Esophagus (tissue), 2 donors: ENCODE results near the gene AFMID. TPM values are rescaled to one million over a fixed set of nuclear protein-coding genes. Genes with fewer than 3 reads are reported as not detected.

ENCODE experiments used
- H3K27ac ChIP-seq, 2 donors: one replicate each; pipeline ENCODE4 v1.5.1; 2013; ENCODE audit warnings: low read depth in 2 of 2, mild to moderate bottlenecking in 2 of 2, inconsistent platforms in 1 of 2, low read length in 1 of 2, moderate library complexity in 1 of 2
- H3K27me3 ChIP-seq, 2 donors: one replicate each; pipeline ENCODE4 v1.6.1; 2013; ENCODE audit warnings: low read length in 2 of 2, control low read depth in 1 of 2, mild to moderate bottlenecking in 1 of 2; ENCODE audit not compliant: insufficient read depth in 2 of 2, control insufficient read depth in 1 of 2
- H3K36me3 ChIP-seq, 2 donors: one replicate each; pipeline ENCODE4 v1.6.1; 2013; ENCODE audit warnings: low read length in 1 of 2; ENCODE audit not compliant: control insufficient read depth in 2 of 2, insufficient read depth in 2 of 2
- H3K4me1 ChIP-seq, 2 donors: one replicate each; pipeline ENCODE4 v1.6.1; 2013; ENCODE audit warnings: low read length in 1 of 2; ENCODE audit not compliant: control insufficient read depth in 2 of 2, insufficient read depth in 2 of 2
- H3K4me3 ChIP-seq, 2 donors: one replicate each; pipeline ENCODE4 v1.5.1; 2013; ENCODE audit warnings: low read length in 2 of 2, mild to moderate bottlenecking in 2 of 2, low read depth in 1 of 2, moderate library complexity in 1 of 2
- H3K9me3 ChIP-seq, 2 donors: one replicate each; pipeline ENCODE4 v1.6.1; 2013; ENCODE audit warnings: mild to moderate bottlenecking in 2 of 2, low read depth in 1 of 2, low read length in 1 of 2, moderate library complexity in 1 of 2; ENCODE audit not compliant: control insufficient read depth in 2 of 2, insufficient read depth in 1 of 2
- WGBS, 2 donors: extraction: QIAGEN DNeasy Blood & Tissue Kit; methylation state at CpG; one replicate each; pipeline ENCODE4 v1.1.7; 2013; 5-methylcytosine and 5-hydroxymethylcytosine counted together
- polyA plus RNA-seq, 2 donors: library from polyadenylated mRNA; stranded (reverse); fragments of 200-250 nt; gene quantifications; one replicate each; pipeline ENCODE4 v1.2.3, GENCODE V29; 2013
- donor health status: healthy with polysubstance abuse.
- donor health status: Bipolar disorder and iron deficiency.

AFMID gene
- polyA plus RNA-seq, 2 donors = 18.4 to 20.7 TPM

- H3K27me3 ChIP-seq = peaks cover 0 to 7% of the 10 kb centered on the region in 2 donors
- no peaks in the 10 kb centered on the region for H3K36me3 ChIP-seq
- no peak overlapping the region for H3K4me3 ChIP-seq
- no peak overlapping the region for H3K27ac ChIP-seq
- H3K9me3 ChIP-seq = no peaks in the 10 kb centered on the region
- peaks cover 0 to 3% of the 10 kb centered on the region in 2 donors for H3K4me1 ChIP-seq
- 46 to 55% methylated on average over 20 of the region's 20 CpGs for WGBS, 2 donors
Observed at GRCh38 chr17:78226759-78227454, 39.7 kb downstream of the AFMID start.

- Histone ChIP-seq H3K36me3 (no peaks in the 10 kb centered on the region), H3K27me3 (peaks cover 0 to 13% of the 10 kb centered on the region in 2 donors), H3K27ac (no peak overlapping the region), H3K4me3 (no peak overlapping the region), H3K9me3 (no peaks in the 10 kb centered on the region), H3K4me1 (peaks cover 0 to 6% of the 10 kb centered on the region in 2 donors)
- 75 to 80% methylated on average over 10 of the region's 10 CpGs for WGBS, 2 donors
Observed at GRCh38 chr17:78227455-78227916, 40.3 kb downstream of the AFMID start.

- 85 to 92% methylated on average over 4 of the region's 4 CpGs for WGBS, 2 donors
- Histone ChIP-seq H3K9me3 (no peaks in the 10 kb centered on the region), H3K36me3 (no peaks in the 10 kb centered on the region), H3K4me3 (no peak overlapping the region), H3K27ac (no peak overlapping the region), H3K4me1 (peaks cover 0 to 6% of the 10 kb centered on the region in 2 donors), H3K27me3 (peaks cover 0 to 14% of the 10 kb centered on the region in 2 donors)
Observed at GRCh38 chr17:78228176-78228575, 41.0 kb downstream of the AFMID start.

DNA sequence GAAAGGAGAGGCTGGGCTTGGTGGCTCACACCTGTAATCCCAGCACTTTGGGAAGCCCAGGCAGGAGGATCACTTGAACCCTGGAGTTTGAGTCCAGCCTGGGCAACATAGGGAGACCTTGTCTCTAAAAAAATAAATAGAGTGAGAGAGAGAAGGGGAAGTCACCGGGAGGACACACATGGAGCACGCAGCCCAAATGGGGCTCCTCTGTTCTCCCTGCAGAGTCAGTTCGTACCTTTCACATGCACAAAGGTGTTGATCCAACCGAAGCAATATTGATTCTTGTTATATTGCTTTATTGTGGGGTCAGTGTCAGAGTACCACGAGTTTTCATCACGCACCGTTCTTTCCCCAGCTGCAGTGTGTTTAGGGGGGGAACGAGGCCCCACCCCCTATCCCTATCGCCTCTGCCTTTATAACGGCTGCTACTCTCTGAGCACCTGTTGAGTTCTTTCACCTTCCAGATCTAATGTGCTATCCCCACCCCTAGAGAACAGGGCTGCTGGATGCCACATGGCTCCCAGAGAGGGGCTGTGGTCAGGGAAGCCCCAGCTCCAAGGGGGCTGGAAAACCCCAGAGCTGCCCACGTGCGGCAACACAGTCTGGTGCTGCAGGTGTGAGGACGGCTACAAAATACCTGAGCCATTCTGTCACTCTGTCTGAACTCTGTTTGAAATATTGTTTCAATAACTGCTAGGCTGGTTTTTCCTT, 43.2 kb downstream of the AFMID start:
- Histone ChIP-seq H3K9me3 (no peaks in the 10 kb centered on the region), H3K27me3 (peaks cover 0 to 14% of the 10 kb centered on the region in 2 donors), H3K4me3 (no peak overlapping the region), H3K4me1 (peaks cover 0 to 6% of the 10 kb centered on the region in 2 donors), H3K27ac (no peak overlapping the region), H3K36me3 (no peaks in the 10 kb centered on the region)
- WGBS, 2 donors = 57 to 68% methylated on average over 13 of the region's 13 CpGs

DNA sequence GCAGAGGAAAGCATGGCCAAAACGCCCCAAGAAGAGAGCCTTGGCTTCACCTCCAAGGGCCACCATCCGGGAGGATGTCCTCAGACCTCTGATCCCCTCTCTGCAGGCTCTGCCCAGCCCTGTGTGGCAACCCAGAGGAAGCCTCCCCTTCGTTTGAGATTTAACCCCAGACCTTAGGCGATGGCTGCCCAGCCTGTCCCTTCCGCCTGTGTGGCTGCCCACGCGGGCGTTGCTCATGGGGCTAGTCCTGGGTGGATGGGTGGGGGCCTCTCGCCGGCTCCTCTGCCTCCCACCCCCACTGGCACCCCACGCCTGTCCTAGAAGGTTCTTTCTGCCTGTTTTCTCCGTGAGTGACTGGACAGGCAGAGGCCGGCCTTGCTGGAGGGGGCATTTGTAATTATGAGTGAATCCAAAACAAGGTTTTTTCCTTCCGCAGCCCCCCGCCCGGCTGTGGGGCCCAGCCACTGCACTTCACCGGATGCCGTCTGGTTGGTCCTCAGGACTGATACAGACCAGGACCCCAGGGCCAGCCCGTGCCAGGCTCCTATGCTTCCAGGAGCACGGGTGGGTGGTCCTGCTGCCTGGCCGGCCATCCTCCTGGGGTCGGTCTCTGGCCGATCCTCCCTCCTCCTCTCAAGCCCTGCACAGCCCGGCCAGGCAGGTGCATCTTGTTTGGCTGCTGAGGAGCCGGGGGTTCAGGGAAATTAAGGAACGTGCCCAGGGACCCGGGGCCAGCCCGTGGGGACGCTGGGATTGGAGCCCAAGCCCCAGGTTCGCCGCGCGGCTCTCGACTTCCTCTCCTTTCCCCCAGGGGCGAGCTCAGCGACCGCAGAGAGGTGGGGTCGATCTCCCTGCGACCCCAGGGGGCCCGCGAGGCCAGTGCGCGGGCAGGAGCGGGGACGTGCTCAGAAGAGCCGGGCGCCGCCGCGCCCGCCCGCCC, 44.1 kb downstream of the AFMID start, which contains the start of gene TMEM235:
TMEM235 (plus strand) TSS at position 636 of the 940 bp plus-strand sequence. CDS start 393 bp downstream, outside the sequence.
- peaks cover 0 to 14% of the 10 kb centered on the region in 2 donors for H3K27me3 ChIP-seq
- H3K4me1 ChIP-seq = peaks cover 0 to 6% of the 10 kb centered on the region in 2 donors
- H3K9me3 ChIP-seq = no peaks in the 10 kb centered on the region
- no peaks in the 10 kb centered on the region for H3K36me3 ChIP-seq
- 27 to 35% methylated on average over 37 to 52 of the region's 52 CpGs for WGBS, 2 donors
- H3K27ac ChIP-seq = no peak within 1 kb of the TSS
- no peak within 1 kb of the TSS for H3K4me3 ChIP-seq

DNA sequence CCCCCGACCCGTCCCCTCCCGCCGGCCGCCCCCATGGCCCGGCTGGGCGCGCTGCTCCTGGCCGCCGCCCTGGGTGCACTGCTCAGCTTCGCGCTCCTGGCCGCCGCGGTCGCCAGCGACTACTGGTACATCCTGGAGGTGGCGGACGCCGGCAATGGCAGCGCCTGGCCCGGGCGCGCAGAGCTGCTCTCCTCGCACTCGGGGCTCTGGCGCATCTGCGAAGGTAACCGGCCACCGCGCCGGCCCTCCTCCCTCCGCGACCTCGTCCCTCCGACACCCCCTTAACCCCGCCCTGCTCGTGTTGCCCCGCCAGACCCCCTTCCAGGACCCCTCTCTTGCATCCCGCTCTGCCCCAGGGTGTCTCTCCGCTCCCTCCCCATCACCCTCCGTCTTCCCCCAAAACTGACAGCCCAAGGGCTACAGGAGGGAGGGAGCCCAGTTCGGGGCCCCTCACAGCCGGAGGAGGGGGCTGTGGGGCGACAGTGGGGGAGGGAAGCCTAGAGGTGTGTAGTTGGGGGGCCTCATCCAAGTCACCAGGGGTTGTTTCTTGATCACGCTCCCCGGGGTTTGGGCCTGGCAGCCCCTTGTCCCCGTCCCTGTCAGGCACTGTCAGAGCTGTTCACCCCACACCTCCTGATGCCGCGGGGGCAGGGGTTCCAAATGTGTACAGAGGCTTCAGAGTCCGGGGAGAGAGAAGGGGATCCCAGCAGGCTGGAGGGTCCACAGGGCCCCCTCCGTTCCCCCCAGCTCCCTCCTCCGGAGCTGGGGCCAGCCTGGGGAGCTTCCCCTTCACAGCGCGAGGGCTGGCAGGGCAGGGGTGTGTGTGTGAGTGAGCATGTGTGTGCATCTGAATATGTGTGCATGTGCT, 45.1 kb downstream of the AFMID start:
- Histone ChIP-seq H3K4me1 (peaks cover 0 to 6% of the 10 kb centered on the region in 2 donors), H3K9me3 (no peaks in the 10 kb centered on the region), H3K4me3 (no peak overlapping the region), H3K27me3 (peaks cover 0 to 14% of the 10 kb centered on the region in 2 donors), H3K27ac (no peak overlapping the region), H3K36me3 (no peaks in the 10 kb centered on the region)
- WGBS, 2 donors = 18 to 20% methylated on average over 34 to 55 of the region's 55 CpGs

DNA sequence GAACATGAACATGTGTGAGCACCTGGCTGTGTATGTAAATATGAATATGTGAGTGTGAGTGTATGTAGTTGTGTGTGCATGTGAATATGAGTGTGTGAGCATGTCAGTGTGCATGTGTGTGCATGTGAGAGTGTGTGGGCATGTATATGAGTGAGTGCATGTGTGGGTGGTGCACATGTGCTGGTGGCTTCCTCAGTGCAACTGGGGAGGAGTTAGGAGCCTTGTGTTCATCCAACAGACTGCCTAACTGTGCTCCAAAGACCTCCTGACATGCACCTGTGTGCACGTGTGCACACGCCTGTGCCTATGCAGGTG, 45.7 kb downstream of the AFMID start:
- Histone ChIP-seq H3K36me3 (no peaks in the 10 kb centered on the region), H3K4me1 (peaks cover 0 to 6% of the 10 kb centered on the region in 2 donors), H3K27me3 (peaks cover 0 to 14% of the 10 kb centered on the region in 2 donors), H3K4me3 (no peak overlapping the region), H3K27ac (no peak overlapping the region), H3K9me3 (no peaks in the 10 kb centered on the region)
- WGBS, 2 donors = 80 to 93% methylated on average over 2 of the region's 2 CpGs

DNA sequence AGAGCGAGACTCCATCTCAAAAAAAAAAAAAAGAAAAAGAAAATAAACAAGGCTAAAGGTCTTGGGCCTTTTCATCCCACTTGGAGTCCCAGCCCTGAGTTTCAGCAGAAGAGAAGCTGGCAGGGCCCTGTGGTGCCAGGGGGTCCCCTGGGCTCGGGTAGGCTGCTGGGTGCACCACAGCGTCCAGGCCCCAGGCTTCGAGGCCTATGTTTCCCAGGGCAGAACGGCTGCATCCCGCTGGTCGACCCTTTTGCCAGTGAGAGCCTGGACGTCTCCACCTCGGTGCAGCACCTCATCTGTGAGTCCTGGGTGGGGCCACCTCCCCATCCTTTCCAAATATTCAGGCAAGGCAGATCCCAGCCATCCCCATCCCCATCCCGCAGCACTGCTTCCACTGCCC, 46.5 kb downstream of the AFMID start:
- Histone ChIP-seq H3K4me3 (no peak overlapping the region), H3K4me1 (peaks cover 0 to 6% of the 10 kb centered on the region in 2 donors), H3K36me3 (no peaks in the 10 kb centered on the region), H3K9me3 (no peaks in the 10 kb centered on the region), H3K27me3 (peaks cover 0 to 14% of the 10 kb centered on the region in 2 donors), H3K27ac (no peak overlapping the region)
- 90 to 93% methylated on average over 10 of the region's 10 CpGs for whole genome bisulfite sequencing, 2 donors
